CD4-positive, alpha-beta T cell treated with Interleukin-15 for 1 hour (primary cell): Measurements from ENCODE around the gene TMEM54.

Experiments
- DNase-seq: peaks from one replicate; pipeline ENCODE4 v3.0.0-alpha.2; 2020

The TMEM54 gene

DNA sequence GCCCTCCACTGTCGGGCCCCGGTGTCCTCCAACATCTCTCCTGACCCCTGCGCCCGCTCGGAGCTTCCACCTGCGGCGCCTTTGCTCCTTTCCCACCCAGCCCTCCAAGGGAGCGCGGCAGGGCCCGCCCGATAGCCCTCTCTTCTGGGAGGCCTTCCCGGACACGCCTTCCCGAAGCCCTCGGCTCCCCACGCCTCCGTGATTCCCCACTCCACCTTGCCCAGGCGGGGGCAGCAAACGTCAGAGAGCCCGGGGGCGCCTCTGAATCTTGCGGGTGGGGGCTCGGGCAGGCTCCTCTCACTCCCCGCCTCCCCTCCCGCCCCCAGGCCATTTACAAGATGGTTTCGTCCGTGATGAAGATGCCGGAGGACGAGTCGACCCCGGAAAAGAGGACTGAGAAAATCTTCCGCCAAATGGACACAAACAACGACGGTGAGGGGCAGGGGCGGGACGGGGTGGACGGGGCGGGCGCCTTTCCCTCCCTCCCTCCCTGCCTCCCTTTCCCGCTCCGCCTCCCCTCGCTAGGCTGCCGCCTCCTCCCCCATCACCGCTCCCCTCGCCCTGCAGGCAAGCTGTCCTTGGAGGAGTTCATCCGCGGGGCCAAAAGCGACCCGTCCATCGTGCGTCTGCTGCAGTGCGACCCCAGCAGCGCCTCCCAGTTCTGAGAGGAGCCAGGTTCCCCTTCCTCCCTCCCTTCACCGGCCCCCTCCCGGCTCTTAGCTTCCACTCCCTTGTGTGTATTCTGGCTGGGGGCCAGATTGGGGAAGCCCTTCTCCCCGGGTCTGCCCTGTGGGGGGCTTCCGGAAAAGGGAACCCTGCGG lies 7.8 kb downstream of the TMEM54 start:
- DNase-seq, result no peak

DNA sequence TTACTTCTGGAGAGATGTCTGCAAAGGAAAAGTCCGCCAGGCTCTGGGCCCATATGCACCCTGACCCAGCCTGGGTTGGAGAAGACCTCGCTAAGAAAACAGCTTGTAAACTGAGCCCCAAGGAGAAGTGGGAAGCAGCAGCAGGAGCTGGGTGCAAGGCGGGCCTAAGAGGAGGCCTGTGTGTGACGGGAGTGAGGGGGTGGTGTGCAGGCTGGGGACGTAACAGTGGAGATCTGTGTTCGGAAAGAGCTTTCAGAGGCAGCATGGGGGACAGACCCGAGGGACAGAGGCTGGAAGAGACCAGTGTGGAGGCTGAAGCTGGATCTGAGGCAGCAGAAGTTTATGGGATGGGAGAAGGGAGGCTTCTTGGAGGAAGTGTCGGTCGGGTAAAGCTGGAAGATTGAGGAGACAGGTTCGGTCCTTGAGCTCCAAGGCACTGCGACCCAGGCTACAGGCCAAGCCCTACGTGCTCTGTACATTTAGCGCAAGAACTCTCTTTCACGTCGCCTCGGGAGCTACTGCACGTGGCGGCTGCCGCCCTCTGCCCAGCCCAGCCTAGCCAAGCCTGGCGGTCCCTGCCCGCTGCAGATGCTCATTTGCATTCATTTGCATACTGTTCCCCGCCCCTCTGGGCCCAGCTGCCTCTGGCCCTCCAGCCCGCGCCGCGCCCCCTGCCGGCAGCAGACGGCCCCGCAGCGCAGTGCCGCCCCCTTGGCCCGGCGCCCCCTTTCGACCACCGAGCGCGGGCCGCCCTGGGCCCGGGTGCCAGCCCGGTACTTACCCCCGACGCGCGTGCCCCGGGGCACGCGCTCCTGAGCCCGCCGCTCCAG lies 8.6 kb downstream of the TMEM54 start:
- DNase-seq, result no peak

DNA sequence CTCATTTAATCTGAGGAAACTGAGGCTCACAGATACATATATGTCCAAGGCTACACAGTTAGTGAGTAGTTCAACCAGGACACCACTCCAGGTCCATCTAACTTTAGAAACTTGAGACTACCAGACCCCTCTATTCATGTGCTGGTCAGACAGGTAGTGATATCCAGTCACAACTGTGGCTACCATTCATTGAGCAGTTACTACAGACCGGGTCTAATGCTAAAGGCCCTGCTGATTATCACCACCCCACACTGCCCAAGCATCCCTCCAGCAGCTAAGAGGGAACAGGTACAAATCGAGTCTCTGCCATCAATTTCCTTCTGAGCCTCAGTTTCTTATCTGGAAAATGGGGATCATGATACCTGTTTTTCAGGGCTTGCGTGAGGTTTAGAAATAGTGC lies 9.6 kb downstream of the TMEM54 start:
- DNase-seq, result no peak

DNA sequence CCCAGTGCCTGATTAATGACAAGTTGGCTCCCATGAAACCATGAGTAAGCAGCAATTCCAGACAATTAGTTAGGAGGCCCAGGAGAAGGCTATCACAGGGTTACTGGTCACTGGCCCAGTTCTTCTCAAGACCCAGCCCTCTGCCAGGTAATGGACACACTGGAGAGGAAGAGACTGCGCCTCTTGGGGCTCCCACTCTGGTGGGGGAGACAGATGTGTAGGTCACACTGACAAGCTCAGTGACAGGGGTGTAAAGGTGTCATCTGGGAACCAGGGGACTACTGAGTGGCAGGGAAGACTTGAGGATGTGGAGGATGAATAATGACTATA lies 10.0 kb downstream of the TMEM54 start:
- no peak for DNase-seq

DNA sequence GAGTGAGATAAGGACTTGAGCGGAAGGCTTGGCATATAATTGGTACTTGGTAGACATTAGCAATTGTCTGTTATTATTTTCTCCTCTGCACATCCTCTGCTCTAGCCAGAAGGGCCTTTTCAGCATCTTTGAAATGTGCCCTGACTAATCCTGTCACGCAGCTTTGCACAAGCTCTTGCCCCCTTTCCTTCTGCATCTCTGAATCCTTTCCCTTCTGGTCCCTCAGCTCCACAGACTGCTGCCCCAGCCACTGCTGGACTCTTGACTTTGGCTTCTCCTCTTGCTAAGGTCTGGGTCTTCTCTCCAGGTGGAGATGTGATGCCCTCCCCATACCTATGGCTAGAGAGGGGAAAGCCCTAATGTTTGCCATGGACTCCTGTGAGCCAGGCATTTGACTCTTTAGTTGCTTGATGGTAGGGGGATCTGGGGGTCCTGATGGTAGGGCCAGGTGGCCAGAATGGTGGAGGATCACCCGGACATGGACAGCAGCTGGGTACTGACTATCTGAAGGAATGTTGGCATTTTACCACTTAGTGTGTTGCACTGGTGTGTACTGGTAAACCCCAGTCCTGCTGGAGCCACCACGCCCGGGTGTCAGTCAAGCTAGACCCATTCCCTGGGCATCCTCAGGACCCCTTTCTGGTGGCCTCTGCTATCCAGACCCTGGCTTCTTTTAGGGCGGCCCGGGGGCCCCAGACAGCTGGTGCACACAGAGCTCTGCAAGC lies 10.5 kb downstream of the TMEM54 start:
- no peak for DNase-seq

DNA sequence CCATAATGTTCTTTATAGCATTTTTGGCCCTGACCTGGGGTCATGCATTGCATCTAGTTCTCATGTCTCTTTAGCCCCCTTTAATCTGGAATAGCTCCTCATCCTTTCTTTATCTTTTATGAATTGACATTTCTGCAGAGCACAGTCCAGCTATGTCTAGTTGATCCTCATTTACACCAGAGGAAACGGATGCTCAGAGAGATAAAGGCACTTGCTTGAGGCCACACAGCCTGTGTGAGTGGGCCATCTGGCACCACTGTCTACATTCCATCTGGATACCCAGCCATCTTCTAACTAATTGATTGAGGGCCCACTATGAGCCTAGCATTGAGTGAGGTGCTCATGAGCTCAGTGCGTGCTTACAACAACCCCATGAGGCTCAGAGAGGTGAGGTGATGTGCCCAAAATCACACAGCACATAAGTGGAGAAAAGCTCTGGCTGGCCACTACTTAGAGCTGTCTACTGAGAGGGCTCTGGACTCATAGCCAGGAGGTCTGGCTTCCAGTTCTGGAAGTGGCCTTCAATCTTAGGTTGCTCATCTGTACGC lies 11.4 kb downstream of the TMEM54 start:
- no peak for DNase-seq

DNA sequence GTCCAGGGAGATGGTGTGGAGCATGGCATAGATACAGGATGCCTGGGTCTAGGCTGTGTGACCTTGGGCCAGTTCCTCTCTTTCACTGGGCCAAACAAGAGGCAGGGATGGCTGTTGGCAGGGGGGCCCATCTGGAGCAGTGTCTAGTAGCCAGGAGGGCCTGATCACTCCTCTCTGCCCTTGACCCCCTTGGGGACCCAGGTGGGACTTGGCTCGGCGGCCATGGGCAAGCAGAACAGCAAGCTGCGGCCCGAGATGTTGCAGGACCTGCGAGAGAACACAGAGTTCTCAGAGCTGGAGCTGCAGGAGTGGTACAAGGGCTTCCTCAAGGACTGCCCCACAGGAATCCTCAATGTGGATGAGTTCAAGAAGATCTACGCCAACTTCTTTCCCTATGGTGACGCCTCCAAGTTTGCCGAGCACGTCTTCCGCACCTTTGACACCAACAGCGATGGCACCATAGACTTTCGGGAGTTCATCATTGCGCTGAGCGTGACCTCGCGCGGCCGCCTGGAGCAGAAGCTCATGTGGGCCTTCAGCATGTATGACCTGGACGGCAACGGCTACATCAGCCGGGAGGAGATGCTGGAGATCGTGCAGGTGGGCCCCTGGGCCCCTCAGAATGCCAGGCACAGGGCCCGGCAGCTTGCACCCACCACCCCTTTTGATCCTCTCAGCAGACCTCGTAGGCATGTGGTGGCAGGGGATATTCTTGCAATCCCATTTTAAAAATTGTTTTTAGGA lies 12.3 kb downstream of the TMEM54 start:
- no peak for DNase-seq

DNA sequence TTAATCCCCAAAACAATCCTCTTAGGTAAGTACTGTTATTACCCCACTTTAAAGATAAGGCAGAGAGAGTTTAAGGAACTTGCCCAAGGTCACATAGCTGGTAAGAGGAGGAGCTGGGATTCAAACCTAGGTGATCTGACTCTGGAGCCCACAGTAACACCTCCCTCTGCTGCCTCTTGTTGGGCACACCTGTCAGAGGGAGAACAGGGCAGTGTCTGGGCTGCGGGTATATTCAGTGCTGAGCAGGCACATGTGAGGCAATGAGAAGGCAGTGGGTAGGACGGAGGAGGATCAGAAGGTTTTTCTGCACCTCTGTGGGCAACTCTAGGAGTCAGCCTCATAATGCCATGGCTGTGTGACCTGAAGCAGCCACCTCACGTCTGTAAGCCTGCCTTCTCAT lies 13.1 kb downstream of the TMEM54 start:
- DNase-seq, result no peak

DNA sequence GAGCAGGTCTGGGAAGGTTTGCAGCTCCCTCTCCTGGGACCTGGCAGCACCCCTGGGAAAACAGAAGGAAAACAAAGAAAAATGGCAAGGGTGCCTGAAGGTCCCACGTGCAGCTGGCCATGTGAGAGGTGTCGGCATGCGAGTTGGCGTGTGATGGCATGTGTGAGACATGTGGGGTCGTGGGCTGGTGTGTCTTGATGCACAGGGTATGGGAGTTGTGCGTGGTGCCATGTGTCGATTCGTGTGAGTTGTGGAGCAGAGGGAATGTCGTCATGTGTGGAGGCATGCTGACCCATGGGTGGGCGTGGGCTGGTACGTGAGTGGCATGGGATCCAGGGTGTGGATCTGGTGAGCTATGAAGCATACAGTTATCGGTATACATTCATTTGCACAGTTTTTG lies 13.6 kb downstream of the TMEM54 start:
- DNase-seq, result no peak

DNA sequence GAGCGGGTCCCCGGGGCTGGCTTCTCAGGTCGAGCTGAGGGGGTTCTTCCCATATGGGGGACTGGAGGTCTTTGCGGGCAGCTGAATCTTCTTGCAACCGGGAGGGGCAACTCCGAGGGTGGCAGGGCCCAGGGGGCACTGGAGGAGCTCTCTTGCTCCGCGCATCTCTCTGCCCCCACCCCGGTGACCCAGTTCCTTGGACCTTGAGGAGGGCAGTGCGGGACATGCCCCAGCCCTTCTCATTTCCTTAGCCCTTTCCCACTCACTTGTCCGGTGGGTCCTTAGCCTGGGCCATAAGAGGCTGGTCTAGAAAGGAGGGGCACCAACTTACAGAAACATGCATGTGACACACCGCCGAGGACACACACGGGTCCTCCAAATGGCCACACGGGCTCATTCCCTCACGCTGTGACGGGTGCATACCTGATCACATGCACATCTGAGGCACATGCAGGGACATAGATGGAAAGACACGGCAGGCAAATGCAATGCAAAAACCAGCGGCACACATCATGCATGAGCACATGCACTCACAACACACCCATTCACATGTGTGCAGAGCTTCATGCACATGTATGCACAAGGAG lies 14.3 kb downstream of the TMEM54 start:
- no peak for DNase-seq

DNA sequence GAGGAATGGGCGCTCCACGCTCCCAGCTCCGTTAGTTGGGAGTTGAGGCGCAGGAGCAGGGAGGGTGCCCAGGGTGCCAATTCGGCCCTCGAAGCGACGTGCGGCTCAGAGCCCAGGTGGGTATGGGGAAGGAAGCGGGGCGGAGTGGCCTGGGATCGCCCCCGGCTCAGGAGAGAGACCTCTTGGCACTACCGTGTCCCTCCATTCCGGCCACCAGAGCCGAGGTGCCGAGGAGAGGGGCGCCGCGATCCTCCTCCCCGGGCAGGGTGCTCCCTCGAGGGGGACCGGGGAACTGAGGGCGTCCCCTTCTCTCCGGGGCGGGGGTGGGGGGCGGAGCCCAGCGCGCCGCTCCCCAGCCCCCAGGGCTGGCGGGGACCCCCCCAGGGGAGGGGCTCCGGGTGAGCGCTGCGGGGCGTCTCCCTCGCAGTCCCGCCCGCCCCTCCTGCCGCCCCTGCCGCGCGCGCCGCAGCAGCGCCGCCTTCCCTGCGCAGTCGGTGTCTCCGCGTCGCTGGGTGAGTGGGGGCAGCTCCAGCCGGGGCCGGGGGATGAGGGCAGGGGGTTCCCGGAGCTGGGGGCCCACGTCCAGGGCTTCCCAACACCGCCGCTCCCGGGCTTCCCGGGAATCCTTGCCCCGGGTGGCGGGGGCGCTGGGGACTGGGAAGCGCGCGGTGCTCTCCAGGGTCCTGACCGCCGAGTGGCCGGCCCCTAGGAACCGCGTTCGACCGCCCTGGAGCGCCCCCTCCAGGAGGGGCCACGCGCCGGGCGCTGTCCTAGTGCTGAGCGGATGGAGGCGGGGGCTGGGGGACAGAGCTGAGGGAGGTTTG lies 15.0 kb downstream of the TMEM54 start, which contains the start of gene HPCA:
Gene HPCA (plus strand): TSS at position 488 of the 824 bp plus-strand sequence. CDS start 2,408 bp downstream, outside the sequence.
- DNase-seq, result no peak

DNA sequence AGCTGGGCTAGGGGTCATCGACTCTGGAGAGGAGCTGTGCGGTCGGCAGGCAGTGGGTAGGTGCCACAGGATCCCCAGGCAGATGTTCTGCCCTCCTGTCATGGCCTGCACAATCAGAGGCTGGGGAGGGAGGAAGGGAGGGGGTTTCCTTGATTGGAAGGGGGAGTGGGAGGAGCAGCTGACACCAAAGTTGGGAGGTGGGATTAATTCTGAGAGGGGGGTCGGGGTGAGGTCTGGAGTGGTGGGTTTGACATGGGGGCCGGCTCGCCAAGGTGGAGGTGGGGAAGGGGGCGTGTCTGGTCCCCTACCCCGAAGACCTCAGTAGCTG lies 15.5 kb downstream of the TMEM54 start:
- no peak for DNase-seq

DNA sequence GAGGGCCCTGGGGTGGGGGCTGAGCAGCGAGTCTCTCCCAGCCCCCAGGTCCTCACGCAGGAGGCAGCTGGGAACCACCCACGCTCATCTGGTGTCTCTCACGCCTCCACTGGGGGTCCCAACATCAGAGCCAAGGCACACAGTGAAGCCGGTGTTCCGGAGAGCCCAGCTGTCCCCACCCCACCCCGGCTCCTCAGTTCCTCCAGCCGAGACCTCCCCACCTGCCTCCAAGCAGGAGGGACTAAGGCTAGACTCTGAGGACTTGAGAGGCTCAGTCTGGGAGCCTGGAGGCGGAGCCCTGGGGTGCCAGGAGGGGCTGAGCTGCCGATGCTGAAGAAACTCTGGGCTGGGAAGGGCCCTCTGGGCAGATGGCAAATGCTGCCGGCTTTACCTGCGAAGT lies 16.5 kb downstream of the TMEM54 start:
- no peak for DNase-seq

DNA sequence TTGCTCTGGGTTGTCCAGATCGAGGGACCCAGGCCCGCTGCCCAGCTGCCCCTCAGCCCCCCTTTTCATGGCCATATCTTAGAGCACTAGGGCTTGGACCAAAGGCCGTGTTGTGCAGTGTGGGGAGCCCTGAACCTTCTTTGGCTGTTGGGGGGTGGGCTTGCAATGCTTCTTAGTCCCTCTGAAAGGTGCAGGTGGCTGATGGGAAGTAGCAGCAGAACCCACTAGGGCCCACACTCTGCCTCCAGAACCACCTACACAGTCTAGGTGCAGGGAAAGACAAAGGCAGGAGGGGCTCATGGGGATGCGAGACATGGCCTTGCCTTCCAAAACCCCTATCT lies 17.2 kb downstream of the TMEM54 start:
- DNase-seq, result no peak

DNA sequence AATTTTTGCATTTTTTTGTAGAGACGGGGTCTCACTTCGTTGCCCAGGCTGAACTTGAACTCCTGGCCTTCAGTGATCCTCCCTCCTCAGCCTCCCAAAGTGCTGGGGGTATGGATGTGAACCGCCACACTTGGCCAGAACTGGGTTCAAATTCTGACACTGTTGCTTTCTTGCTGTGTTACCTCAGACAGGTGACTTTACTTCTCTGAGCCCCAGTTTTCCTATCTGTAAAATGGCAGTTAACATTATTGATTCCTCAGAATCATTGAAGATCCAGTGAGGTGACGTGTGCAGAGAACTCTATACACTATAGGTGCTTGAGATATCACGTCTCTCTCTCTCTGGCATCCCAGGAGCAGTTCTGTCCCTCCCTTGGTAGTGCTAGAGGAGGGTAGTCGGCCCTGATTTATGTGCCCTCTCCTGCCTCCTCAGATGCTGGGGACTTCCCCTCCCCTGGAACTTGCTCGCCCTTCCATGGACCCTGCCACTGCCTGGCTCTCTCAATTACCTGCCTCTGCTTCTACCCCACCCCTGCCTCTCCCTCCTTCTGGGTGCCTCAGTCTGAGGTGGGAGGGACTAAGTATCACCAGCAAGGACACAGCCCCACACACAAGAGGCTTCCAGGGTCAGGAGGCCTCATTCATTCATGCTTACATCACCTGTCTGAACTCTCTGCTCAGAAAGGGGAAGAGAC lies 17.7 kb downstream of the TMEM54 start:
- no peak for DNase-seq

DNA sequence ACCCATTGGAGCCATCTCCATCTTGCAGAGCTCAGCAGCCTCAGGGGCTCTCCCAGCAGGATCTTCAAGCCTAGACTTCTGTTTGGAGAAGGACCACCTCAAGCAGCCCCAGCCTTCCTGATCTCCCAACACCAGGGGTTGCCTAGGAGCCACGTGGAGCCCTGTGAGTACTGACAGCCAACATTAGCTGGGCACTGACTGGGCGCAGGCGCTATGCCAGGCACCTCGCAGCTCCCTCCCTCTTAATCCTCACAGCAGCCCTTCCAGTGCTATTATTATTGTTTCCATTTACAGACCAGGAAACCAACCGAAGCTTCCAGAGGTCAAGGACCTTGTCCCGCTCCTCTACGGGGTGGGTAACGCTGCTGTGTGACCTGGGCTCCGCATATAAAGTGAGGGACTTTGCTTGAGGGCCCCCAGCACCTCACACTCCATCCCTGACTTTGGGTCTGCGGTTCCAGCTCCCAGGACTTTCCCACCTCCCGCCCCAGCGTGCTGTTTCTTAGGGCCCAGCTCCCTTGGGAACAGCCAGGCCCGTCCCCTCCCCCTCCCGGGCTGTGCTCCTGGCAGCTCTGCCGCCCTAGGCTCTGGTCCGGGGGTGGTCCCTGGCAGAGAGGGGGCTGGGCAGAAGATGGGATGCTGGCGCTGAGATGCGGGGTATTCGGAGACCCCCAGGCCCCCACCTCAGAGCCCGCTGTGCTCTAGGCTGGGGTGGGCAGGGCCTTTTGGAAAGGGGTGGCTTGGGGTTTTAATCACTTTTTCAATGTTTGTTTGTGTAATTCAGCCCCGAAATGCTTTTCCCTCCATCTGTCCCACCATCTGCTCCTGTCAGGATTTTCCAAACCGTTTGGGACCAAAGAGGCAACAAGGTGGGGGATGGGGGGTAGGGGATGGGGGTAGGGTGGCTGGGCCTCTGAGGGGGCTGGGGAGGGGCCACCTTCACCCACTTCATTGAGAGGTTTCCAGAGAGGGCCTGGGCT lies 19.0 kb downstream of the TMEM54 start:
- DNase-seq, result no peak

DNA sequence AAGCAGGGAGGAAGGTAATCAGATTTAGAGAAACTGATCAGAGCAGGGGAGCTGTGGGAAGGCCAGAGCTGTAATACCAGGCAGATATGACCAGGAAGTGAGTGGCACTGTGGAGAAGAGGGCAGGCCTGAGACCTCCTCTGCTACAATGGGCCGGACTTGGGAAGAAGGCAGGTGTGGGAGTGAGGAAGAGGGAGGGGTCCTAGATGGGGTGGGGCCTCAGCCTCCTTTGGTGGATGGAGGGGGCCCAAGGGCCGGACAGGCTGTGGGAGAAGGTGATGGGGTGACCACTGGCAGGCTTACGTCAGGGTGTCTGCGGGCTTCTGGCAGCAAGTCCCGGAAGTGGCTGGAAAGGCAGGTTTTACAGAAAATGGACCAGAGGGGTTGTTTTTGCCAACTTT lies 19.9 kb downstream of the TMEM54 start:
- no peak for DNase-seq

DNA sequence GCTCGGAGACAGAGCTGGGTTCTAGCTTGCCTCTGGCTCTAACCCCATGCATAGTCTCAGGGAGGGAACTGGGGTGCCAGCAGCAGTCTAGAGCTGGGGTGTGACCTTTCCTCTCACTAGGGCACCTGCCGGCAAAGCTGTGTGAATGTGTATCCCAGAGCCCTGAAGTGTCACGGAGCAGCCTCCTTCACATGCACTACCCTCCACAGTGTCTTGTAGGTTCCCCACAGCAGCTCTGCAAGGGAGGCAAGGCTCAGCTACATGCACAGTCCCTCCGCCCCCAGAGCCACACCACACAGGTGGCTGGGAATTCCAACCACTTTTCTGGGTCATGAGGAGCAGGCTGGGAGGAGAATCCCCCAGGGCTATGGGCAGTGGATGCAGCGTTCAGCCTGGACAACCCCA lies 22.6 kb downstream of the TMEM54 start:
- DNase-seq, result no peak

DNA sequence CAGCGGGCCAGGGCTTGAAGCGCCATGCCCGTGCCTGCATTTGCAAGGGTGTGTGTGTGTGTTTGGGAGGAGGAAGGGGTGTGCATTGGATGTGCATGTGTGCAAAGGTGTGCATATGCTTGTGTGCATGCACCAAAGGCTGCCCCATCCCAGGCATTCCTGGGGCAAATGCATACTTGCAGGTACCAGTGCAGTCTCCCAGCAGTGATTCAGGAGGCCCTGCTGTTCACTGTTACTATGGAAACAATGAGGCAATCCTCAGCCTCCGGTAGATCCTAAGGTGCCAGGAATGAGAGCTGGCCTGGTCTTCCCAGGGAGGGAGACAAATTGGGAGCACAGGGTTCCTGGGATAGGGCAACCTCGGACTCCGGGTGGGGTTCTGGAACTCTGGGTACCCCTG lies 23.0 kb downstream of the TMEM54 start:
- DNase-seq, result no peak
